Endothelial cell (in vitro differentiated cells): ENCODE results near the gene NPIPA5. TPM values are rescaled to one million over a fixed set of nuclear protein-coding genes. Genes with fewer than 3 reads are reported as not detected.

Experiments used
- total RNA-seq: library from RNA; stranded (reverse); fragmentation: NEBNext Ultra II Directional; extraction: Animal tissue kit (Norgen Biotek cat#: 25700); gene quantifications from one replicate; pipeline ENCODE4 v1.2.1, GENCODE V29; 2021; ENCODE audit not compliant: unreplicated experiment

NPIPA5 gene
- total RNA-seq, 1 donor from 2014 or later: 1.7 TPM

Other genes with a start within 250 kb of the NPIPA5 start
- gene MPV17L, start 17.5 kb upstream of the NPIPA5 start, total RNA-seq: 0.26 TPM
- 9.9 TPM for gene BMERB1, start 56.3 kb upstream of the NPIPA5 start, total RNA-seq